GM19468 (cell line): ENCODE results near the gene RD3L.
"Not testable (repeated sequence)": the region's sequence is repeated elsewhere in the genome, so short reads cannot be mapped to it uniquely, and the experiment has no call there.

Experiments
- ATAC-seq: cut with Tn5 transposase; IDR thresholded peaks from one replicate; pipeline ENCODE4 v1.9.1; 2021; ENCODE audit warnings: mild to moderate bottlenecking, moderate library complexity, moderate number of reproducible peaks; ENCODE audit not compliant: unreplicated experiment; ENCODE audit errors: extremely low read depth

Gene RD3L

DNA sequence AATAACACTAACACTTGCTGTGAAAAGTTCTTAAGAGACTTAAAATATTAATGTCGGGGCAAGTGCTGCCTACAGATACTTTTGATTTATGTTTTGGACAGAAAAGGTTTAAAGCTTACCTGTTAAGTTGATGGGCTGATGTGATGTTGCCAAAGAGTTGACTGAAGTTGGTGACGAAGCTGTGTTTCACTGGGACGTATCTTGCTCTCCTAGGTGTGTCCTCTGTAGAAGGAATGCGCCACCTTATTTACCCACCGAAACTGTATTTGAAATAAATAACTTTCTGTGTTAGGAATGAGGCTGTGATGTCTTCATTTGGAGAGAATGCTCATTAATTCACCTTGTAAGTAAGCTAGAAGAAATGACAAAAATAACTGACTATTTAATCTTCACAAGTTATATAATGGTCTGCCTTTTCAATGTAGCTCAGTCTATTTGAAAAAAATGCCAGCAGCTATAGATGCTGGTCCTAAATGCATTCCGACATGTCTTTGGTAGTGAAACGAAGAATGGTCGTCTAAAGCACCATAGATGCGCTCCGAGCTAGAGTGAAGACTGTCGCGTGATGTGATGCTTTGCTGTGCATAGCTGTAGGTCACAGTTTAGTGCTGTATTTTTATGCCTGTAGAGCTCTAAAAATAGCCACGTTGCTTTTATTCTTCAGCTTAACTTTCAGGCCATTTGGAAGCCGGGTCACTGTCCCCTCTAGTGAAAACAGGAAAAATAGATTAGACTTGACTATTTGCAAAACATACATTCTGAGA, at the start of gene RD3L:
Gene RD3L (minus strand): TSS at position 557 of the 764 bp plus-strand sequence. CDS start 834 bp downstream, outside the sequence.
- no peak for ATAC-seq

DNA sequence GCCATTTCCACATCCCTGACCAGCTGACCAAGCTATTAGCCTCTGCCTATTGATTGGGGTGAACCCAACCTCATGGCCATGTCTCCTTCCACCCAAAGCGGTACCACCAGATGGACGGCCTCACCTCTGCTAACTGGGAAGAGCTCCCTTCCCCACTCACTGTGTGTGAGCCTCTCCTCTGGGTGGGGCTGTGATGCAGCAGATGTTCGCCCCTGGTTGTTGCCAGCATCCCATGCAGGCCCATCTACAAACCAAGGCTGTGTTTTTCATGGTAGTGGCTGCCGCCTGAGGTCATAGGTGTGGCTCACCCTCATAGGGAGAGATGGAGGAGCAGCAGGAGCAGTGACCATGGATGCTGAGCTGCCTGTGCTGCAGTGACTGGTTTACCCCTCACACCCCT, 47.6 kb upstream of the RD3L start:
- no peak for ATAC-seq

DNA sequence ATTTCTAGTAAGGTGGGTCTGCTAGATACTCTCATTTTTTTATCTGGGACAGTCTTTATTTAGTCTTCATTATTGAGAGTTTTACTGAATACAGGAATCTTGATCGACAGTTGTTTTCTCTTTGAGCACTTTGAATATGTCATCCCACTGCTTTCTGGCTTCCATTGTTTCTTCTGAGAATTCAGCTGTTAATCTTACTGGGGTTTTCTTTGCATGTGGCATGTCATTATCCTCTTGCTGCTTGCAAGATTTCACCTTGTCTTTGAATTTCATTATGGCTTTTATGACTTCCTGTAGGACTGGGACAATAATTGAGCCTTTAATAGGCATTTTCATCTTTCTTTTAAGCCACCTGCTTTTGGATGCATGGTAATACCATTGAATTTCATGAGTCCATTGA, 46.7 kb upstream of the RD3L start:
- ATAC-seq: no peak

DNA sequence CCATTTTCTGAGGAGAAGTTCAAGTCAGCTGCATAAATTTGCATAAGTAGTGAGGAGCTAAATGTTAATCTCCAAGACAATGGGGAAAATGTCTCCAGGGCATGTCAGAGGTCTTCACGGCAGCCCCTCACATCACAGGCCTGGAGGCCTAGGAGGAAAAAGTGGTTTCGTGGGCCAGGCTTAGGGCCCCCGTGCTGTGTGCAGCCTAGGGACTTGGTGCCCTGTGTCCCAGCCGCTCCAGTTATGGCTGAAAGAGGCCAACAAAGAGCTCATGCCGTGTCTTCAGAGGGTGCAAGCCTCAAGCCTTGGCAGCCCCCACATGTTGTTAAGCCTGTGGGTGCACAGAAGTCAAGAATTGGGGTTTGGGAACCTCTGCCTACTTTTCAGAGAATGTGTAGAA, 41.9 kb upstream of the RD3L start:
- no peak for ATAC-seq

DNA sequence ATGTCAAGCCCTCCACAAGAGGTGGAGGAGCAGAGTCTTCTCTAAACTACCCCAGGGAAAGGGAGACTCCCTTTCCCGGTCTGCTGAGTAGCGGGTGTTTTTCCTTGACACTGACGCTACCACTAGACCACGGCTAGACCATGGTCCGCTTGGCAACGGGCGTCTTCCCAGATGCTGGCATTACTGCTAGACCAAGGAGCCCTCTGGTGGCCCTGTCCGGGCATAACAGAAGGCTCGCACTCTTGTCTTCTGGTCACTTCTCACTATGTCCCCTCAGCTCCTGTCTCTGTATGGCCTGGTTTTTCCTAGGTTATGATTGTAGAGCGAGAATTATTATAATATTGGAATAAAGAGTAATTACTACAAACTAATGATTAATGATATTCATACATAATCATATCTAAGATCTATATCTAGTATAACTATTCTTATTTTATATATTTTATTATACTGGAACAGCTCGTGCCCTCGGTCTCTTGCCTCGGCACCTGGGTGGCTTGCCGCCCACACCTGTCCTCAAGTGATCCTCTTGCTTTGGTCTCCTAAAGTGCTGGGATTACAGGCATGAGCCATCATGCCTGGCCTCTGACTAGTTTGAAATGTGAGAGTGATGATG, 38.4 kb upstream of the RD3L start:
- ATAC-seq: not testable (repeated sequence)

DNA sequence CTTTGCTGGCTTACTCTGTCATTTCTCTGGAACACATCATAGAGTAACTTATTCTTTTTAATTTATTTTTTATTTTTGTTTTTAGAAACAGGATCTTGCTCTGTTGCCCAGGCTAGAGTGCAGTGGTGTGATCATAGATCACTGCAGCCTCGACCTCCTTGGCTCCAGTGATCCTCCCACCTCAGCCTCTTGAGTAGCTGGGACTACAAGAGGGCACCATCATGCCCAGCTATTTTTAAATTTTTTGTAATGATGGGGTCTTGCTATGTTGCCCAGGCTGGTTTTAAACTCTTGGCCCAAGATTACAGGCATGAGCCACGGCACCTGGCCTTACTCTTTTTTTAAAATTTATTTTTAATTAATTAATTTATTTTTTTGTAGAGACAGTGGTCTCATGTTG, 32.2 kb upstream of the RD3L start:
- ATAC-seq: no peak

DNA sequence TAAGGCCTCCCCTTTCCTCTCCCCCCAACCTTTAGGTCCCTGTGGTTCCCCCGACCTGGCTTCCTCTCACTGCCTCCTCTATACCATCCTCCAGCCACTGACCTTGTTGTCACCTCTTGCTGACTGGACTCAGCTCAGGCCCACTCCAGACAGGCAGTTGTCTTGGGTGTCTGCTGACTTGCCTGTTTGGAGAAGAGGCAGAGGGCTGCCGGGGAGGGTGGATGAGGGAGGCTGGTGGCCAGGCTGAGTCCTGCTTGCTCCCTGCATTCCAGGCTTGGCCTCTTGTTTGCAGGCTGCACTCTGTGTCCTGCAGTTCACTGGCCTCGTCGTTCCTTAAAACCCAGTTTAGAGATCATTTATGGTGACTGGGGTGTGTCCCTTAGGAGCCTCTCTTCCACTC, 31.0 kb upstream of the RD3L start:
- no peak for ATAC-seq

DNA sequence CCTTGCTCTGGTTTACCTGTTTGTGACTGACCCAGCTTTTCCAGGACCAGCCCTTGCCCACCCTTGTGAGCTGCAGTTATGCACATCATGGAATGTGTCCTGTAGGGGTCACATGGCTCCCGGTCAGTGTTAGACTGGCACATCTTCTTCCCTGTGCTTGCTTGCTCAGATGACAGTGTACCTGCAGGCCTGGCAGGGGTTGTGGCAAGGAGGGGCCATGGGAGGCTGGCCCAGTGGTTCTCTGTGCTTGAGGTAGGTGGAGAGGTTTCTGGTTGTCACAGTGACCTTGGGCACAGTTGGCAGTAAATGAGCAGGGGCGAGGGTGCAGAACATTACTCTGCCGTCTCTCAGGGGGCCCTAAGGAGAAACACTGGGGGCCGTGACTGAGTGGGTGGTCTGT, 27.6 kb upstream of the RD3L start:
- ATAC-seq: no peak

DNA sequence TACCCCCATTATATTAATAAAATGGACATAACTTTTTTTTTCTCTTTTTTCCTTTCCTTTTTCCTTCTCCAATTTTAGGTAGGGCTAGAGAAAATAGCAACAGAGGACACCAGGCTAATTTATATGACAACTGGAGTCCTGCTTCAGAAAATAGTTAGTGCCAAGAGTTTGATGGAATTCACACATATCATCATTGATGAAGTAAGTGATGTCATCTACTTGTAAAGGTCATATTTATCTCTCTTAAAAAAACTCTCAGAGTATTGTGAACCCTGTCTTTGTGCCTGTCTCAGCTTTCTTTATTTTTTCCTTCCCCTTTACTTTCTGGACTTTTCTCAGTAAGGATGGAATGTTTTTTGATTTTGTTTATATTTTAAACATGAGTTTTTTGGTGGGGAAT, 24.3 kb upstream of the RD3L start:
- no peak for ATAC-seq

DNA sequence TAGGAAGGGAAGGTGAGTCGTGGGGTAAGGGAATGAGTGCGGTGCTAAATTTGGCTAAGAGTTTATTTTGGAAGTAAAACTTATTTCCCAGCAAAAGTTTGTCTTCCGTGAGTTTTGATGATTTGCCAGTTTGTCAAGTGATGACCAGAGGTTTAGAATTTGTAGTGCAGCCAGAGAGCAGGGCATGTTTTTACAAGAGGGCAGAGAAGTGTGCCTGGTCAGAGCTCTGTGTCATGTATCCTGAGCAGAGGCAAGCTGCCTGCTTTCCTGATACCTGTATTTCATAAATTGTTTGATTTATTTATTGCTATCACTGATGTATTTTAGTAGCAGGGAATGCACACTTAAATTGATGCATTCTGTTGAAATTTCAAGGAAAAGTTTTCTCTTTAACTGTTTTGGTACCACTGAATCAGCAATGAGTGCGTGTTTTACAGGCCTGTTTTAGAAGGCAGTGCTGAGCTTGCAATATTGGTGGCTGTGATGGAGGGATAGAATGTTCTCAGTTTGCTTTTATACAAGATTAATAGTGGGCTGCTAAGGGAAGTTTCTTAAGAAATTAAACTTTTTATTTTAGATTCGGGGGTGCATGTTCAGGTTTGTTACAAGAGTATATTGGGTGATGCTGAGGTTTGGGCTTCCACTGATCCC, 19.7 kb upstream of the RD3L start:
- no peak for ATAC-seq

DNA sequence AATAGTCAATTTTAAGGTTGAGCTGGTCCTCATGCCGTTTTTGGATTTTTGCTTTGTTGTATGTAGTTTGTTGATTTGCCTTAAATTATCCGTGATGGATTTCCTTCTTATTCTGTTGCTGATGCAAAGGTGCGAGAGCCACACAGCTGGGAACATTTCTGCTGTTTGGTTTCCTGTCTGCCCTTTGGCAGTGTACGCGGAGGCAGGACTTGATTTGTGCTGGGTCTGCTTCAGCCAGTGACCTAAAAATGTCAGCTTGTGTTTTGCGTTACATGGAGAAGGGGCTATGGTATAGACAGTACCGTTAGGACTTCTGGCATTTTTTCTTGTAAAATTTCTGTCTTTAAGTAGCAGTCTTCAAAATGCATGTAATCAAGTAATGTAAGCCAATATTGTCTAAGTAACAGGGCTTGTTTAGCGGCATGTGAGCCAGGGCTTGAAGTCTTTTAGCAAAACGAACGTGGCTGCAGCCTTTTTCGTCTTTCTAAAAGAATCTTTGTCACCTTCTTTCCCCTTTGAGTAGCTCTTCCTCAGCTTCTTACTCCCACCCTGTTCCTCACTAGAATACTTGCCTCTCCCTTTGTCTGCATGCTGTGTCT, 18.2 kb upstream of the RD3L start:
- no peak for ATAC-seq

DNA sequence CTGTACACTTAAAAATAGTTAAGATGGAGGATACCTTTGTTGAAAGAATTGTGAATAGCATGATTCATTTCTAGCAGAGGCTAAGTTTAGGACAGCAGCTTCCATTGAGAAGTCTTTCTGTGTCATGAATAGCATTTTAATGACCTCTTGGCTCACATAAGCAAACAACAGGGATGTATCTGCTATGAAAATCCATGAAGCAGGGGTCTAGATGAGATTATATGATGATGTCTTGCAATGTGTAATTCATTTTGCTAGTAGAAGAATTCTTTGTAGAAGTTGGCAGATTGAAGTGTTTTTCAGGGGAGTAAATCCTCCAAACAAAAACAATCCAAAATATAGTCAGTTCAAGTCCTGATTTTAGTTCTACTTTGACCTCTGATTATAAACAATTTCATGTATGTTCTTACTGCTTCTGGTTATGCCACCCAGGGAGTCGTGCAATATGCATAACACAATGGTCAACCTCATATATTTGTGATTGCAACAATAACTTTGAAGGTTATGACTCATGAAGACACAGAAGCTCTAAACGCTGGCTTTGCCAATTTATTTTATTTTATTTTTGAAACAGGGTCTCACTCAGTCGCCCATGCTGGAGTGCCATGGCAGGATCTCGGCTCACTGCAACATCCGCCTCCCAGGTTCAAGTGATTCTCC, 6.9 kb upstream of the RD3L start:
- no peak for ATAC-seq

DNA sequence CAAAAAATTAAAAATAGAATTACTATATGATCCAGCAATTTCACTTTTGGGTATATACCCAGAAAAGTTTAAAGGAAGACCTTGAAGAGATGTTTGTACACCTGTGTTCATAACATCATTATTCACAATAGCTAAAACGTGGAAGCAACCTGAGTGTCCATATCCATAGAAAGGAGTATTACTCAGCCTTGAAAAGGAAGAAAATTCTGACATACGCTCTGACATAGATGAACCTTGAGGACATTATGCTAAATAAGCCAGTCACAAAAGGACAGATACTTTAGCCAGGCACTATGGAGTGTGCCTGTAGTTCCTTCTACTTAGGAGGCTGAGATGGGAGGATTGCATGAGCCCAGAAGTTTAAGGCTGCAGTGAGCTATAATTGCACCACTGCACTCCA, 6.1 kb upstream of the RD3L start:
- ATAC-seq: no peak

DNA sequence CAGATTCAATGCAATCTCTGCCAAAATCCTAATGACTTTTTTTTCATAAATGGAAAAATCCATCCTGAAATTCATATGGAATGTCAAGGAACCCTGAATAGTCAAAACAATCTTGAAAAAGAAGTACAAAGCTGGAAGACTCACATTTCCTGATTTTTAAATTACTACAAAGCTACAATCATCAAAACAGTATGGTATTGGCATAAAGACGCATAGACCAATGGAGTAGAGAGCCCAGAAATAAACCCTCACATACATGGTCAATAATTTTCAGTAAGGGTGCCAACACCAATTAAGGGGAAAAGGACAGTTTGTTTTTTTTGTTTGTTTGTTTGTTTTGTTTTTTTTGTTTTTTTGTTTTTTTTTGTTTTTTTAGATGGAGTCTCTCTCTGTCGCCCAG, 4.6 kb upstream of the RD3L start:
- ATAC-seq: no peak

DNA sequence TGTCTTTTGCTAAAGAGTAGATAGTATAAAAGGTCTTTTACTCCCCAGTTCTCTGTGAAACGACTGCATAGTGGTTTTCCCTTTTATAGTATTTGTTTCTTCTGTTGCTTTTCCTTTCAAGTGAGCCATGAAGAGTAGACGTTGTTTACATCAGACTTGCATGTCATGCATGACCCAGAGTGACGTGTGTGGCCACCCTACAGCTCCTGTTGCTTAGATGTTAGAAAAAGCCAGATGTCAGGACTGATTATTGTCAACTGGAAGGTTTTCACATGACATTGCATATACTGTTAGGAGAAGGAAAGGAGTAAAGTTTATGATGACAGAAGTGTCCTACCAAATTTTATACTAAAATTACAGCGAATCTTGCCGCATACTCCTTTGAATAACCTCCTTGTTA, 1.3 kb upstream of the RD3L start:
- no peak for ATAC-seq

DNA sequence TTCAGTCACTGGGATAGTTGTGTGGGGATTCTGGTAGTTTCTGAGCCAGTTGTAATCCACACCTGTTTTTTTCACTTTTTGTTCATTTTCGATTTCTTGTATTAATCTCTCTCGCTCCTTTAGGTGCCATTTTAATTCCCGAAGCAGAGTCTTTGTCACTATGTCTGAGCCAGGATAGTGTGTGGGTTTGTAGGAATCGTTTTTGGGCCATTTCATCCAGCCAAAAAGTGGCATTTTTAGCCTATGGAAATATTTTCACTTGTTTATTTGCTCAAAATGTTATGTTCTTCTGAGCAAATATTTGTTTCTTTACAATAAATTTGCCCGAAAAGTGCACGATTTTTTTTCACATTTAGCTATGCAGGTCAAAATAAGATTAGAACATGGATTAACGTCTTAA, 867 bp downstream of the RD3L start:
- ATAC-seq: no peak

DNA sequence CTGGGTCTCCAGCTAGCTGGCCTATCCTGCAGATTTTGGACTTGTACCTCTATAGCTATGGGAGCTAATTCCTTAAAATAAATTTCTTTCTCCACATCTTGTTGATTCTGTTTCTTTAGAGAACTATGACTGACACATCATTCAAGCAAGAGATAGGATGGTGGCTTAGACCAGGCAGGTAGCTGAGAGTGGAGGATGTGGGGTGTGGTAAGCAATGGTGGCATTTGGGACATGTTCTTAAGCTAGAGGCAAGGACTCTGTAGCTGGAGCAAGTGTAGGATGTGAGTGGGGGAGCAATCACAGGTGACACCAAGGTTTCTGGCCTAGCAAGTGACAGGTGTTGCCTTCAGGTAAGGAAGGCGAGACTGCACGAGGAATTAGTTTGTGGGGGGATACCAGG, 7.2 kb downstream of the RD3L start:
- ATAC-seq: no peak

DNA sequence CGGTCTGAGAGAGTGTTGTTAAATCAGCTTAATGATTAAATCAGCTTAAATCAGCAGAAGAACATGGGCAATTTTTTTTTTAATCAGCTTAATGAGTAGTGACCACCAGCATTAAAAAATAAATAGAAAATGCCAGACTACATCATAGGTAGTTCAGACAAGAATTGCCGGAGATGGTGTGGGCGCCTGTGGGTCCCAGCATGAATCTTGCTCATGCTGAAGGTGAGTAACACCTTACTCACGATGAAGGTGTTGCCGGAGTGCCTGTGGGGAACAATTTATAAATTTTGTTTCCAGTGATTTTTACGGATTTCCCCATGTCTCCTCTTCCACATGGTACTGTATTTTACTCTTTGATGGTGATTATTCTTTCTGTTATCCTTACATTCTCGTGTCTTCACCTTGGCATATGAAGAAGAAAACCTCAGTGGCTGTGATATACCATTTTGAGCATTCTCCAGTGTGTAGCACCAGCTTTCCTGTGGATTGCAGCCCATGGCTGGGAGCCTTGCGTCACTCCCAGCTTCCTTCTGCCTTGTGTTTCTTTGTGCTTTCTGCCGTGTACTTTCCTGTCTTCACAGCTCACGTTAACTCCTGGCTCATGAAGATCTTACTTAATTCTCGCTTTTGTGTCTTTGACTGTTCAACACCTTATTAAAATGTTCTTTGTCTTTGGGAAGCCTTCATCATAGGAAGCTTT, 9.4 kb downstream of the RD3L start:
- ATAC-seq: no peak

DNA sequence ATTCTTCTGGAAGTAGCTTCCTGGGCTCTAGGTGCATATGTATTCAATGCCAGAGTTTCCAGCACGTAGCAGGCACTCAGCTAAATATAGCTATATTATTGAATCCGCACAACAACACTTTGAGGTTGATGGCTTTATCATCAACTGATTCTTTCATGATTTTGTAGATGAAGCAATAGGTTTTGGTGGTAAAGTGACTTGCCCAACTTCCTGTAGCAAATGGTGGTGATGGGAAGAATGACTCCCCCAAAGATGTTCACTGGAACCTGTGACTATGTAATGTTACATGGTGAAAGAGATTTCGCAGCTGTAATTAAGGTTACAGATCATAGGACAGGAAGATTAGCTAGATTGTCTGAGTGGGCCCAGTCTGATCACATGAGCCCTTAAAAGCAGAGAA, 10.9 kb downstream of the RD3L start:
- no peak for ATAC-seq

DNA sequence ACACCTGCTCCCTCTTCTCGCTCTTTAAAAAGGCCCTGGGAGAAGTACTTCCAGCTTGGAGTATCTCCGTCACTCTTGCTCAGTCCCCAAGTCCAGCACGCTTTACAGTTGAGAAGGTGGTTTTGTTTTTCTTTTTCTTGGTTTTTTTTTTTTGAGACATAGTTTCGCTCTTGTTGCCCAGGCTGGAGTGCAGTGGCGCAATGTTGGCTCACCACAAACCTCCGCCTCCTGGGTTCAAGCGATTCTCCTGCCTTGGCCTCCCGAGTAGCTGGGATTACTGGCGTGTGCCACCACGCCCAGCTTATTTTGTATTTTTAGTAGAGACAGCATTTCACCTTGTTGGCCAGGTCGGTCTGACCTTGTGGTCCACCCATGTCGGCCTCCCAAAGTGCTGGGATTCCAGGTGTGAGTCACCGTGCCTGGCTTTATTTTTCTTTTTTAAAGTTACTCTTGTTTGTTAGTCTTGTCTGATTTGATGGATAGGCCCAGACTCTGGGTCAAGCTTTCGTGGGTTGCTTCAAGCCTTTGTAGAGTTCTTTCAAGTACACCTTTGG, 12.2 kb downstream of the RD3L start:
- ATAC-seq: no peak
